Measurements from ENCODE around the gene ZNF132.

ZNF132 gene

GRCh38 chr19:58468216-58468839 is 28.4 kb upstream of the ZNF132 start:
- Histone ChIP-seq H3K9me3 (ENCODE audit: control insufficient read depth in 1 of 2, low read length in 2 of 2) (no peaks in the 10 kb centered on the region), H3K36me3 (ENCODE audit: control insufficient read depth in 1 of 2, insufficient read depth in 2 of 2, low read length in 2 of 2) (peaks cover 5 to 26% of the 10 kb centered on the region in 2 donors), H3K4me1 (ENCODE audit: control insufficient read depth in 1 of 2, insufficient read depth in 2 of 2, low read length in 2 of 2) (peaks cover 12 to 14% of the 10 kb centered on the region in 2 donors), H3K27me3 (ENCODE audit: control insufficient read depth in 1 of 2, insufficient read depth in 2 of 2, low read length in 2 of 2) (no peaks in the 10 kb centered on the region), H3K9ac (ENCODE audit: low read depth in 1 of 2, low read length in 2 of 2) (no peak overlapping the region), H3K27ac (ENCODE audit: low read depth, low read length) (no peak overlapping the region), H3K4me3 (ENCODE audit: low read depth in 1 of 2, low read length in 2 of 2) (peak overlapping the region; percentile 6 to 15)

DNA sequence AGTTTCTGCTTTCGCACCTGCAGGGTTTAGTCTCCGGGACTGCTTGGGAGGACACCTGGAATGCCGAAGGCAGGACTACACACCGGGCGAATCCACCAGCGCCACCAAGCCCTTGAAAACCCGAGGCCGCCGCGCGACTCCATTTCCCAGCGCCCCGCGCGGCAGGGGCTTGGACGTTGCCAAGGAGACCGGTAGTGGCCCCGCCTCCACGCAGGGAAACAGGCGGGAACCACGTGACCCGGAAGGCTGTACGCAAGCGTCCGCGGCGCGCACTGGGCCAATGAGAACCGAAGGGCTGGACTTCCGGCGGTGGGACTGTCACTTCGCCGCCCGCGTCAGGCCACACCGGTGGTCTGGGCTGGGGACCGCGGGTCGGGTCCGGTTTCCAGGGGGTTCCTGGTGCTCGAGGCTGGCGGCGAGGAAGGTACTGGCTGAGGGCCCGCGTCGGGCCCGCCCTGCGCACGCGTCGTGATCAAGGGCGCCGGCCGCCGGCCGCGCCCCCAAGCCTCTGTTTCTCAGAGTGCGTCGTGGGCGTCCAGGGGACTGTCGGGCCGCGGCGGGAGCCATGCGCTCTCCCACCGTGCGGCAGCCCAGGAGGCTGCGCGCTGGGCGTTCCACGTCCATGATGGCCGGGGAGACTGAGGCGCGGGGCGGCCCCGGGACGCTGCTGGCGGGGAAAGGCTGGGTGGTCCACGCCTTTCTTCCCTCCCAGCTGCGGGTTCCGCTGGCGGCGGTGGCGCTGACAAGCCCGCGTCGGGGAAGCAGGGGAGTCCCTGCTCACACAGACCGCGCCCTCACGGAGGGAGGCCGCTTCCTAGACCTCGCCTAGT is 27.0 kb upstream of the ZNF132 start, which contains the start of gene ZNF324:
Gene ZNF324 (plus strand): TSS at position 321 of the 830 bp plus-strand sequence. CDS start 2,106 bp downstream, outside the sequence.
- Histone ChIP-seq H3K27me3 (ENCODE audit: control insufficient read depth in 1 of 2, insufficient read depth in 2 of 2, low read length in 2 of 2) (no peaks in the 10 kb centered on the region), H3K9me3 (ENCODE audit: control insufficient read depth in 1 of 2, low read length in 2 of 2) (no peaks in the 10 kb centered on the region), H3K4me1 (ENCODE audit: control insufficient read depth in 1 of 2, insufficient read depth in 2 of 2, low read length in 2 of 2) (peaks cover 12 to 14% of the 10 kb centered on the region in 2 donors), H3K27ac (ENCODE audit: low read depth, low read length) (peak within 1 kb of the TSS; percentile 50), H3K36me3 (ENCODE audit: control insufficient read depth in 1 of 2, insufficient read depth in 2 of 2, low read length in 2 of 2) (peaks cover under 1 to 16% of the 10 kb centered on the region in 2 donors), H3K4me3 (ENCODE audit: low read depth in 1 of 2, low read length in 2 of 2) (peak within 1 kb of the TSS; percentile 85 to 88), H3K9ac (ENCODE audit: low read depth in 1 of 2, low read length in 2 of 2) (peak within 1 kb of the TSS; percentile 65 to 72)

DNA sequence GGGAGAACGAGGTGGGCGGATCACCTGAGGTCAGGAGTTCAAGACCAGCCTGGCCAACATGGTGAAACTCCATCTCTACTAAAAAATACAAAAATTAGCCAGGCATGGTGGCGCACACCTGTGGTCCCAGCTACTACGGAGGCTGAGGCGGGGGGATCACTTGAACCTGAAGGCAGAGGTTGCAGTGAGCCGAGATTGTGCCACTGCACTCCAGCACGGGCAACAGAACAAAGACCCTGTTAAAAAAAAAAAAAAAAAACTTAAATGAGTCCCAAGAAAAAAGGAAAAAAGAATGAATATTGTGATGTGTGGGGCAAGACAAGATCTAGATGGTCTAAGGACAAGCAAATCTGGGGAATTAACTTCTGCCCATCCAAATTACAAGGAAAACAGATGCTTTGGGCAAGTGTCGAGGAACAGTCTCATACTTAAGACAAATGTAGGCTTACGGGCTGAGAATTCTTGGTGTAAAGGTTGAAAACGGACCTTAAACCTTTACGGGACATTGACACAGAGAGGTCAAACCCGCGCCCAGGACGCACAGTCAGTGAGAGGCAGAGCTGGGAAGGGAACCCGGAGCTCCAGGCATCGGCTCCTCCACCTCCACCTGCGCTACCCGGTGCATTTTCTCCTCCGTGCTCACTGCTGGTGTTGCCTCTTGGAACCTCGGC is 26.3 kb upstream of the ZNF132 start:
- Histone ChIP-seq H3K4me3 (ENCODE audit: low read depth in 1 of 2, low read length in 2 of 2) (peak overlapping the region; percentile 85 to 88), H3K9me3 (ENCODE audit: control insufficient read depth in 1 of 2, low read length in 2 of 2) (no peaks in the 10 kb centered on the region), H3K9ac (ENCODE audit: low read depth in 1 of 2, low read length in 2 of 2) (peak overlapping the region; percentile 15 to 72)

GRCh38 chr19:58460039-58460438 is 20.1 kb upstream of the ZNF132 start:
- peaks cover 3 to 8% of the 10 kb centered on the region in 2 donors for H3K36me3 ChIP-seq (ENCODE audit: control insufficient read depth in 1 of 2, insufficient read depth in 2 of 2, low read length in 2 of 2)
- H3K27me3 ChIP-seq (ENCODE audit: control insufficient read depth in 1 of 2, insufficient read depth in 2 of 2, low read length in 2 of 2), result no peaks in the 10 kb centered on the region
- no peak overlapping the region for H3K4me3 ChIP-seq (ENCODE audit: low read depth in 1 of 2, low read length in 2 of 2)
- H3K27ac ChIP-seq (ENCODE audit: low read depth, low read length), result no peak overlapping the region
- H3K9me3 ChIP-seq (ENCODE audit: control insufficient read depth in 1 of 2, low read length in 2 of 2), result no peaks in the 10 kb centered on the region
- no peak overlapping the region for H3K9ac ChIP-seq (ENCODE audit: low read depth in 1 of 2, low read length in 2 of 2)
- H3K4me1 ChIP-seq (ENCODE audit: control insufficient read depth in 1 of 2, insufficient read depth in 2 of 2, low read length in 2 of 2), result no peaks in the 10 kb centered on the region

More for the DNA sequence above, 26.3 kb upstream of the ZNF132 start:
- H3K27me3 ChIP-seq (ENCODE audit: control insufficient read depth in 1 of 2, insufficient read depth in 2 of 2, low read length in 2 of 2), result no peaks in the 10 kb centered on the region
- H3K36me3 ChIP-seq (ENCODE audit: control insufficient read depth in 1 of 2, insufficient read depth in 2 of 2, low read length in 2 of 2), result peaks cover 0 to 9% of the 10 kb centered on the region in 2 donors
- no peak overlapping the region for H3K27ac ChIP-seq (ENCODE audit: low read depth, low read length)
- peaks cover 12 to 14% of the 10 kb centered on the region in 2 donors for H3K4me1 ChIP-seq (ENCODE audit: control insufficient read depth in 1 of 2, insufficient read depth in 2 of 2, low read length in 2 of 2)

GRCh38 chr19:58456111-58456510 is 16.2 kb upstream of the ZNF132 start:
- H3K4me3 ChIP-seq (ENCODE audit: low read depth in 1 of 2, low read length in 2 of 2), result no peak overlapping the region
- no peaks in the 10 kb centered on the region for H3K9me3 ChIP-seq (ENCODE audit: control insufficient read depth in 1 of 2, low read length in 2 of 2)
- H3K9ac ChIP-seq (ENCODE audit: low read depth in 1 of 2, low read length in 2 of 2), result no peak overlapping the region
- peaks cover under 1 to 4% of the 10 kb centered on the region in 2 donors for H3K4me1 ChIP-seq (ENCODE audit: control insufficient read depth in 1 of 2, insufficient read depth in 2 of 2, low read length in 2 of 2)
- H3K27me3 ChIP-seq (ENCODE audit: control insufficient read depth in 1 of 2, insufficient read depth in 2 of 2, low read length in 2 of 2), result no peaks in the 10 kb centered on the region
- no peak overlapping the region for H3K27ac ChIP-seq (ENCODE audit: low read depth, low read length)
- peaks cover 7 to 20% of the 10 kb centered on the region in 2 donors for H3K36me3 ChIP-seq (ENCODE audit: control insufficient read depth in 1 of 2, insufficient read depth in 2 of 2, low read length in 2 of 2)

GRCh38 chr19:58455306-58455705 is 15.4 kb upstream of the ZNF132 start:
- H3K36me3 ChIP-seq (ENCODE audit: control insufficient read depth in 1 of 2, insufficient read depth in 2 of 2, low read length in 2 of 2), result peaks cover 7 to 20% of the 10 kb centered on the region in 2 donors
- H3K27ac ChIP-seq (ENCODE audit: low read depth, low read length), result no peak overlapping the region
- H3K4me1 ChIP-seq (ENCODE audit: control insufficient read depth in 1 of 2, insufficient read depth in 2 of 2, low read length in 2 of 2), result peaks cover 5 to 9% of the 10 kb centered on the region in 2 donors
- H3K9ac ChIP-seq (ENCODE audit: low read depth in 1 of 2, low read length in 2 of 2), result no peak overlapping the region
- no peak overlapping the region for H3K4me3 ChIP-seq (ENCODE audit: low read depth in 1 of 2, low read length in 2 of 2)
- H3K9me3 ChIP-seq (ENCODE audit: control insufficient read depth in 1 of 2, low read length in 2 of 2), result no peaks in the 10 kb centered on the region
- no peaks in the 10 kb centered on the region for H3K27me3 ChIP-seq (ENCODE audit: control insufficient read depth in 1 of 2, insufficient read depth in 2 of 2, low read length in 2 of 2)

- no peak overlapping the region for H3K4me3 ChIP-seq (ENCODE audit: low read depth in 1 of 2, low read length in 2 of 2)
- H3K27ac ChIP-seq (ENCODE audit: low read depth, low read length), result no peak overlapping the region
- H3K4me1 ChIP-seq (ENCODE audit: control insufficient read depth in 1 of 2, insufficient read depth in 2 of 2, low read length in 2 of 2), result peaks cover 5 to 9% of the 10 kb centered on the region in 2 donors
- peaks cover 7 to 20% of the 10 kb centered on the region in 2 donors for H3K36me3 ChIP-seq (ENCODE audit: control insufficient read depth in 1 of 2, insufficient read depth in 2 of 2, low read length in 2 of 2)
- H3K9ac ChIP-seq (ENCODE audit: low read depth in 1 of 2, low read length in 2 of 2), result no peak overlapping the region
- peaks cover 0 to 11% of the 10 kb centered on the region in 2 donors for H3K9me3 ChIP-seq (ENCODE audit: control insufficient read depth in 1 of 2, low read length in 2 of 2)
- H3K27me3 ChIP-seq (ENCODE audit: control insufficient read depth in 1 of 2, insufficient read depth in 2 of 2, low read length in 2 of 2), result no peaks in the 10 kb centered on the region
These were observed 13.8 kb upstream of the ZNF132 start for GRCh38 chr19:58453743-58454142.

- Histone ChIP-seq H3K9ac (ENCODE audit: low read depth in 1 of 2, low read length in 2 of 2) (peak within 1 kb of the TSS; percentile 26 to 64), H3K27ac (ENCODE audit: low read depth, low read length) (peak within 1 kb of the TSS; percentile 10)
These were observed 11.6 kb upstream of the ZNF132 start, which contains the start of gene ZNF324B for GRCh38 chr19:58451358-58452101. TSS of gene ZNF324B (plus strand) at chr19:58451622. CDS start at chr19:58453702, 2,080 bp downstream.

GRCh38 chr19:58450856-58451357 is 11.0 kb upstream of the ZNF132 start:
- Histone ChIP-seq H3K36me3 (ENCODE audit: control insufficient read depth in 1 of 2, insufficient read depth in 2 of 2, low read length in 2 of 2) (peaks cover 4 to 12% of the 10 kb centered on the region in 2 donors), H3K9ac (ENCODE audit: low read depth in 1 of 2, low read length in 2 of 2) (peak overlapping the region; percentile 26 to 64), H3K27ac (ENCODE audit: low read depth, low read length) (no peak overlapping the region), H3K27me3 (ENCODE audit: control insufficient read depth in 1 of 2, insufficient read depth in 2 of 2, low read length in 2 of 2) (no peaks in the 10 kb centered on the region), H3K4me1 (ENCODE audit: control insufficient read depth in 1 of 2, insufficient read depth in 2 of 2, low read length in 2 of 2) (peaks cover 5 to 9% of the 10 kb centered on the region in 2 donors), H3K4me3 (ENCODE audit: low read depth in 1 of 2, low read length in 2 of 2) (peak overlapping the region; percentile 79 to 82), H3K9me3 (ENCODE audit: control insufficient read depth in 1 of 2, low read length in 2 of 2) (peaks cover 0 to 12% of the 10 kb centered on the region in 2 donors)

More at GRCh38 chr19:58451358-58452101, 11.6 kb upstream of the ZNF132 start, which contains the start of gene ZNF324B:
- Histone ChIP-seq H3K4me1 (ENCODE audit: control insufficient read depth in 1 of 2, insufficient read depth in 2 of 2, low read length in 2 of 2) (peaks cover 5 to 9% of the 10 kb centered on the region in 2 donors), H3K9me3 (ENCODE audit: control insufficient read depth in 1 of 2, low read length in 2 of 2) (peaks cover 0 to 12% of the 10 kb centered on the region in 2 donors), H3K4me3 (ENCODE audit: low read depth in 1 of 2, low read length in 2 of 2) (peak within 1 kb of the TSS; percentile 79 to 82), H3K36me3 (ENCODE audit: control insufficient read depth in 1 of 2, insufficient read depth in 2 of 2, low read length in 2 of 2) (peaks cover 4 to 14% of the 10 kb centered on the region in 2 donors), H3K27me3 (ENCODE audit: control insufficient read depth in 1 of 2, insufficient read depth in 2 of 2, low read length in 2 of 2) (no peaks in the 10 kb centered on the region)
